ENCODE measurements around the gene TRIP12.

- TF ChIP-seq CTCF (IDR thresholded peaks at IDR 0.05) (no peak), POLR2AphosphoS5 (IDR thresholded peaks at IDR 0.05; ENCODE audit: insufficient read depth in 1 of 2, low read depth in 1 of 2) (peak in 1 of 2 donors; percentile 23)
Measured at GRCh38 chr2:229922449-229923386, 909 bp upstream of the TRIP12 start, which contains the start of gene FBXO36.
